ENCODE data around the gene MCAM. TPM values are rescaled to one million over a fixed set of nuclear protein-coding genes. Genes with fewer than 3 reads are reported as not detected.

Gene MCAM
- total and polyA plus RNA-seq, 2 of the 8 experiments (the other 6 are each of a cell fraction or from before 2014, with no cell fraction given), result 22.4 to 32.2 TPM

DNA sequence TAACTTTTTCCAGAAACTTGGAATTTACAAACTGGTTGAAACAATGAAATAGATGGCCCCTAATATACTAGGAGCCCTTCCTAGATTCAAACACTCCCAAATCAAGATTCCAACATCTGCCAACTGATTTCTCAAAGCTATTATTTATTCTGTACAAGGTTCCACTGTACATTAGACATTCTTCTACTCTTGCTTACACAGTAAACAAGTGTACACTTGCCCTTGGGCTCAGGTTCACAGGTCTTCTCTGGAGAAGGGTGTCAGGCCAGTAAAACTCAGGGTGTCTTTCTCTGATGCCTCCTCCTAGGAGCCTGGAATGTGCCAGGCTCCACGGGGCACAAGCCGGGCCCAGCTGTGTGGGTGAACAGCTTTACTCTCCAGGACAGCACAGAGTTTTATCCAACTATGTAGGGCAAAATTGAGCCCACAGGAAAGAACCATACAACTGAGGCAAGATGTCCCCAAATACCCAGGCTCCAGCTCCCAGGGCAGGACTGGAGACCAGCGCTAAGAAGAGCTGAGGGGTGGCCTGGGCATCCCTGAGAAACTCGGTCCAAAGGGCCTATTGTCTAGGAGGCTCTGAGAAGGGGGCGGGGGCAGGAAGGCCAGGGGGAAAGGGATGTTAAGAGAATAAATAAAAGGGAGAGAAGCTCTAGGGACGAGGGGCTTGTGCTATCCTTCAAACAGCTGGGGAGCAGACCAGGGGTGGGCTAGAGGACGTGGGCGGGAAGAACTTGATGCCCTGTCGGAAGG lies 38.3 kb upstream of the MCAM start:
- H3K23ac ChIP-seq (ENCODE audit: insufficient read length), result no peak overlapping the region
- DNase-seq (ENCODE audit: low read depth in 1 of 2, low spot score in 2 of 2) (no peak), FAIRE-seq (peak; percentile 7)
- H3K27ac ChIP-seq (ENCODE audit: low read depth, low read length), result no peak overlapping the region
- no peak overlapping the region for H4K8ac ChIP-seq (ENCODE audit: extremely low read depth, insufficient read depth, low read length)
- H3K79me1 ChIP-seq (ENCODE audit: low read depth, low read length), result no peaks in the 10 kb centered on the region
- no peak overlapping the region for H2AK5ac ChIP-seq (ENCODE audit: low read depth, low read length)
- TF ChIP-seq CBX5 (IDR thresholded peaks at IDR 0.05; ENCODE audit: low read depth, low read length) (no peak), CTBP2 (IDR thresholded peaks at IDR 0.05; ENCODE audit: borderline replicate concordance, insufficient read depth, insufficient read length, low read length) (no peak)
- TF ChIP-seq, protein P1, sequence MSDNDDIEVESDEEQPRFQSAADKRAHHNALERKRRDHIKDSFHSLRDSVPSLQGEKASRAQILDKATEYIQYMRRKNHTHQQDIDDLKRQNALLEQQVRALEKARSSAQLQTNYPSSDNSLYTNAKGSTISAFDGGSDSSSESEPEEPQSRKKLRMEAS (IDR thresholded peaks at IDR 0.05), result no peak
- no peak overlapping the region; the same call in 1 of the 2 replicates for H2BK15ac ChIP-seq (ENCODE audit: low read length)
- H4K5ac ChIP-seq (ENCODE audit: insufficient read length, low read depth, low read length), result no peak overlapping the region
- no peak overlapping the region for H3K4ac ChIP-seq (replicated peaks; ENCODE audit: insufficient read length, low read depth, low read length)
- H3K14ac ChIP-seq (ENCODE audit: insufficient read length), result no peak overlapping the region
- H3K9me3 ChIP-seq (ENCODE audit: insufficient read depth in 2 of 2, low read depth in 1 of 2, low read length in 1 of 2), result no peaks in the 10 kb centered on the region
- no peaks in the 10 kb centered on the region for H3K79me2 ChIP-seq (ENCODE audit: control insufficient read depth in 1 of 2, insufficient read depth in 2 of 2, low read length in 2 of 2)
- no peak overlapping the region for H3K18ac ChIP-seq (ENCODE audit: extremely low read depth, low read length)
- H2BK20ac ChIP-seq (ENCODE audit: low read length), result no peak overlapping the region
- H3K27me3 ChIP-seq (replicated peaks in 1 of 4; ENCODE audit: control insufficient read depth in 3 of 4, extremely low read depth in 1 of 4, insufficient read depth in 3 of 4, low read length in 3 of 4), result peaks cover 0 to 4% (median under 1%) of the 10 kb centered on the region in 4 experiments; a peak in 3 of 7 replicates
- no peak overlapping the region for H3K9ac ChIP-seq (replicated peaks in 1 of 4; ENCODE audit: extremely low read depth in 1 of 4, low read depth in 3 of 4, low read length in 3 of 4)
- no peak overlapping the region for H2BK120ac ChIP-seq (replicated peaks; ENCODE audit: low read depth, low read length)
- ChIA-PET CTCF (ENCODE audit: partially characterized antibody) (interaction anchor here (0.6 to 10.9 kb wide), 30 partner anchors 8 to 1230 kb away, joined by 3 to 474 read pairs (median 5); partner anchors contain the start of genes C1QTNF5, MFRP, RNF26 and USP2), POLR2A (ENCODE audit: partially characterized antibody) (interaction anchor here (0.6 to 1.9 kb wide), 5 partner anchors 13 to 40 kb away, joined by 3 to 5 read pairs (median 4); partner anchors contain the start of gene C1QTNF5)
- H3K4me2 ChIP-seq (ENCODE audit: insufficient read depth in 1 of 2, low read depth in 2 of 2, low read length in 2 of 2), result no peak overlapping the region; a peak in 1 of 4 replicates
- H3K23me2 ChIP-seq (ENCODE audit: low read depth, low read length), result peaks cover 2% of the 10 kb centered on the region
- no peak overlapping the region for H3K4me3 ChIP-seq (ENCODE audit: extremely low read depth in 1 of 4, insufficient read depth in 2 of 4, low read depth in 3 of 4, low read length in 4 of 4)
- peaks cover 0 to 2% of the 10 kb centered on the region in 2 experiments for H4K20me1 ChIP-seq (replicated peaks in 1 of 2; ENCODE audit: control insufficient read depth in 1 of 2, insufficient read depth in 2 of 2, low read length in 2 of 2)
- H2BK5ac ChIP-seq (ENCODE audit: low read depth, low read length), result no peak overlapping the region
- H2BK12ac ChIP-seq (ENCODE audit: low read depth, low read length), result no peak overlapping the region
- peaks cover 1 to 3% (median 2%) of the 10 kb centered on the region in 4 experiments; a peak in 5 of 7 replicates for H3K4me1 ChIP-seq (replicated peaks in 1 of 4; ENCODE audit: control insufficient read depth in 3 of 4, insufficient read depth in 4 of 4, low read length in 3 of 4)
- H3K36me3 ChIP-seq (ENCODE audit: control insufficient read depth in 2 of 4, insufficient read depth in 4 of 4, low read length in 3 of 4), result peaks cover 0 to 6% (median 5%) of the 10 kb centered on the region in 4 experiments; a peak in 3 of 8 replicates
- WGBS, 2 experiments (ENCODE audit: extremely low coverage in 1 of 2, insufficient coverage in 1 of 2, insufficient read length in 1 of 2, insufficient replicate concordance in 2 of 2, low coverage in 1 of 2, low lambda C conversion rate in 2 of 2, missing lambda C conversion rate in 1 of 2), result 72% methylated on average over 9 of the region's 9 CpGs; no CpG with 5 or more reads in 1 of the 2 experiments
- H3K56ac ChIP-seq (replicated peaks; ENCODE audit: insufficient read length, low read depth, low read length), result no peak overlapping the region
- H4K91ac ChIP-seq (replicated peaks; ENCODE audit: insufficient read length, low read length), result no peak overlapping the region
- H2AFZ ChIP-seq (ENCODE audit: low read length), result no peak overlapping the region
